Upper lobe of left lung (tissue), 4 donors: ENCODE results near the gene SCP2.

Experiments
- CTCF ChIP-seq, 6 experiments: fragments of 450-650 bp in 4 of 6; fragments of 200-600 bp in 2 of 6; sonication (generic) in 2 of 6; IDR thresholded peaks; one replicate each; pipeline ENCODE4 v1.5.1; 2016 to 2019; ENCODE audit warnings: antibody characterized with exemption in 6 of 6
- EP300 ChIP-seq, 4 donors: sonication (generic); formaldehyde crosslinking; IDR thresholded peaks; one replicate each; pipeline ENCODE4 v1.5.1; 2017; ENCODE audit warnings: antibody characterized with exemption in 4 of 4, control low read depth in 2 of 4
- POLR2A ChIP-seq, 4 donors: fragments of 450-650 bp; IDR thresholded peaks; one replicate each; pipeline ENCODE4 v1.5.1; 2016 to 2017; ENCODE audit warnings: antibody characterized with exemption in 4 of 4, mild to moderate bottlenecking in 2 of 4
- POLR2AphosphoS5 ChIP-seq, 2 donors: sonication (generic); formaldehyde crosslinking; IDR thresholded peaks; one replicate each; pipeline ENCODE4 v1.5.1; 2017; ENCODE audit warnings: antibody characterized with exemption in 2 of 2

- TF ChIP-seq CTCF (IDR thresholded peaks at IDR 0.05) (no peak), POLR2AphosphoS5 (IDR thresholded peaks at IDR 0.05) (no peak), EP300 (IDR thresholded peaks at IDR 0.05) (no peak), POLR2A (IDR thresholded peaks at IDR 0.05) (no peak)
Measured at GRCh38 chr1:53057127-53057526, 130.1 kb downstream of the SCP2 start.
